Keratinocyte (primary cell): Measurements from ENCODE around the gene TINAGL1. TPM values are rescaled to one million over a fixed set of nuclear protein-coding genes. Genes with fewer than 3 reads are reported as not detected.

Experiments
- DNase-seq: peaks from one replicate; pipeline ENCODE4 v3.0.0-alpha.2; 2011; ENCODE audit warnings: low read depth, missing footprints, low spot score
- FAIRE-seq: peaks from 2 replicates; lab custom pipeline; 2011; peaks lifted over from hg19 to GRCh38; lab: Jason Lieb, UNC
- H2AFZ ChIP-seq: 2 replicates; pipeline ENCODE4 v1.6.0; 2012; ENCODE audit warnings: low read length, control low read depth, inconsistent platforms; ENCODE audit not compliant: control insufficient read depth
- H3K27ac ChIP-seq: 2 replicates; pipeline ENCODE4 v1.5.1; 2011; ENCODE audit warnings: low read length; ENCODE audit not compliant: control insufficient read depth, insufficient read depth
- H3K27me3 ChIP-seq: 3 replicates; pipeline ENCODE4 v1.6.0; 2011; ENCODE audit warnings: low read length; ENCODE audit not compliant: control insufficient read depth, insufficient read depth; ENCODE audit errors: extremely low read depth
- H3K36me3 ChIP-seq, 2 experiments: 2 replicates in 1 of 2; 3 replicates in 1 of 2; pipeline ENCODE4 v1.5.1; 2011; ENCODE audit warnings: low read length in 2 of 2, mild to moderate bottlenecking in 1 of 2; ENCODE audit not compliant: control insufficient read depth in 2 of 2, insufficient read depth in 2 of 2; ENCODE audit errors: extremely low read depth in 1 of 2
- H3K4me1 ChIP-seq: 3 replicates; pipeline ENCODE4 v1.5.1; 2011; ENCODE audit warnings: low read length; ENCODE audit not compliant: control insufficient read depth, insufficient read depth; ENCODE audit errors: extremely low read depth
- H3K4me2 ChIP-seq: 3 replicates; pipeline ENCODE4 v1.6.0; 2011; ENCODE audit warnings: low read depth, low read length; ENCODE audit not compliant: control insufficient read depth, insufficient read depth; ENCODE audit errors: extremely low read depth
- H3K4me3 ChIP-seq, 3 experiments: fragments of 200-600 bp in 1 of 3; sonication (generic) in 1 of 3; 2 replicates in 2 of 3; 3 replicates in 1 of 3; pipeline ENCODE4 v1.5.1; 2011 to 2016; ENCODE audit warnings: low read length in 3 of 3, mild to moderate bottlenecking in 3 of 3, control low read depth in 2 of 3, inconsistent platforms in 1 of 3, low read depth in 1 of 3, mixed read lengths in 1 of 3, mixed run types in 1 of 3, moderate library complexity in 1 of 3; ENCODE audit not compliant: control insufficient read depth in 2 of 3, insufficient read depth in 2 of 3; ENCODE audit errors: extremely low read depth in 1 of 3
- H3K79me2 ChIP-seq: 2 replicates; pipeline ENCODE4 v1.6.0; 2012; ENCODE audit warnings: low read length; ENCODE audit not compliant: control insufficient read depth, insufficient read depth
- H3K9ac ChIP-seq: 3 replicates; pipeline ENCODE4 v1.6.0; 2011; ENCODE audit warnings: low read length; ENCODE audit not compliant: control insufficient read depth, insufficient read depth; ENCODE audit errors: extremely low read depth
- H3K9me1 ChIP-seq: 3 replicates; pipeline ENCODE4 v1.6.0; 2011; ENCODE audit warnings: low read length; ENCODE audit not compliant: control insufficient read depth, insufficient read depth; ENCODE audit errors: extremely low read depth
- H3K9me3 ChIP-seq: 2 replicates; pipeline ENCODE4 v1.5.1; 2012; ENCODE audit warnings: low read depth, low read length; ENCODE audit not compliant: control insufficient read depth
- H4K20me1 ChIP-seq: 3 replicates; pipeline ENCODE4 v1.6.0; 2011; ENCODE audit warnings: low read length; ENCODE audit not compliant: control insufficient read depth, insufficient read depth; ENCODE audit errors: extremely low read depth
- CTCF ChIP-seq, 3 experiments: IDR thresholded peaks in 1 of 3; conservative IDR thresholded peaks in 1 of 3; optimal IDR thresholded peaks in 1 of 3; 2 replicates in 2 of 3; 3 replicates in 1 of 3; pipeline versions ENCODE3 to v1.5.1; 2011; ENCODE audit warnings: low read length in 3 of 3, mild to moderate bottlenecking in 3 of 3, moderate library complexity in 2 of 3, control low read depth in 1 of 3, inconsistent platforms in 1 of 3; ENCODE audit not compliant: insufficient read depth in 2 of 3; ENCODE audit errors: extremely low read depth in 1 of 3
- EZH2 ChIP-seq: IDR thresholded peaks from one replicate; pipeline ENCODE4 v1.6.1; 2012; ENCODE audit warnings: inconsistent platforms, mild to moderate bottlenecking, low read length, moderate library complexity
- dilution Hi-C: fragments of 300-500 bp; cut with MboI; formaldehyde crosslinking; loops from one replicate; pipeline ENCODE4 v1.7.0; 2020; ENCODE audit warnings: low sequenced_read_pairs; ENCODE audit not compliant: extremely low pct_ligation_motif_present
- polyA plus RNA-seq, 5 experiments: library from polyadenylated mRNA; depleted of rRNA in 3 of 5; stranded (reverse) in 3 of 5; stranded (forward) in 1 of 5; unstranded in 1 of 5; fragments of >200 nt; gene quantifications; 1 replicate in 1 of 5; 2 replicates in 3 of 5; 3 replicates in 1 of 5; pipeline versions ENCODE4 v1.2.1 to v1.2.3, GENCODE V29; 2011 to 2012; ENCODE audit warnings: missing spikeins in 2 of 5, low read depth in 1 of 5, low replicate concordance in 1 of 5

TINAGL1 gene
- polyA plus RNA-seq, 1 donor (not counting 4 experiments of a cell fraction or from before 2014, with no cell fraction given): 189 TPM

- H3K9ac ChIP-seq: no peak overlapping the region
- H3K4me3 ChIP-seq: no peak overlapping the region
- H3K9me3 ChIP-seq: no peaks in the 10 kb centered on the region
- dilution Hi-C loops: no loop called here
- H4K20me1 ChIP-seq: no peaks in the 10 kb centered on the region
- peaks cover 15% of the 10 kb centered on the region for H3K4me1 ChIP-seq
- H3K27ac ChIP-seq: no peak overlapping the region
- no peak for TF ChIP-seq CTCF (optimal IDR thresholded peaks at IDR 0.05 in 1 of 3, IDR thresholded peaks at IDR 0.05 in 1 of 3, conservative IDR thresholded peaks at IDR 0.05 in 1 of 3; ENCODE audit: extremely low read depth in 1 of 3, insufficient read depth in 2 of 3, low read length in 3 of 3)
- TF ChIP-seq EZH2: no peak
- peaks cover 9 to 14% of the 10 kb centered on the region in 2 experiments for H3K36me3 ChIP-seq
- no peaks in the 10 kb centered on the region for H3K79me2 ChIP-seq
- DNase-seq (no peak), FAIRE-seq (no peak)
- no peaks in the 10 kb centered on the region for H3K27me3 ChIP-seq
- H3K9me1 ChIP-seq: no peaks in the 10 kb centered on the region
- no peak overlapping the region for H2AFZ ChIP-seq
- H3K4me2 ChIP-seq: no peak overlapping the region
These were observed 48.6 kb downstream of the TINAGL1 start for GRCh38 chr1:31624731-31625514.

GRCh38 chr1:31625561-31626222 is 49.4 kb downstream of the TINAGL1 start:
- H3K27me3 ChIP-seq: no peaks in the 10 kb centered on the region
- peaks cover 14 to 21% of the 10 kb centered on the region in 2 experiments for H3K36me3 ChIP-seq
- no peak overlapping the region for H2AFZ ChIP-seq
- no peaks in the 10 kb centered on the region for H3K9me3 ChIP-seq
- no peak overlapping the region for H3K9ac ChIP-seq
- H3K4me1 ChIP-seq: peaks cover 15% of the 10 kb centered on the region
- no peak overlapping the region for H3K4me2 ChIP-seq
- dilution Hi-C loops: no loop called here
- H3K79me2 ChIP-seq: no peaks in the 10 kb centered on the region
- H4K20me1 ChIP-seq: no peaks in the 10 kb centered on the region
- no peak for FAIRE-seq
- no peak overlapping the region for H3K4me3 ChIP-seq
- H3K27ac ChIP-seq: no peak overlapping the region
- no peak for TF ChIP-seq EZH2
- TF ChIP-seq CTCF (optimal IDR thresholded peaks at IDR 0.05 in 1 of 3, IDR thresholded peaks at IDR 0.05 in 1 of 3, conservative IDR thresholded peaks at IDR 0.05 in 1 of 3; ENCODE audit: extremely low read depth in 1 of 3, insufficient read depth in 2 of 3, low read length in 3 of 3): no peak
- H3K9me1 ChIP-seq: no peaks in the 10 kb centered on the region
- DNase-seq: no peak
